ENCODE results near the gene TCL1B.

- TF ChIP-seq CTCF (IDR thresholded peaks at IDR 0.05) = no peak
- TF ChIP-seq POLR2AphosphoS5 (IDR thresholded peaks at IDR 0.05) = no peak
- no peak for TF ChIP-seq POLR2A (IDR thresholded peaks at IDR 0.05)
- TF ChIP-seq EP300 (IDR thresholded peaks at IDR 0.05) = no peak
Measured at GRCh38 chr14:95651028-95651427, 35.2 kb upstream of the TCL1B start.
